Bronchial smooth muscle cell (primary cell): ENCODE data around the gene NSD2. TPM values are rescaled to one million over a fixed set of nuclear protein-coding genes. Genes with fewer than 3 reads are reported as not detected.

ENCODE experiments used
- total RNA-seq: library from RNA; depleted of rRNA; stranded (reverse); fragments of >200 nt; gene quantifications from 2 replicates; pipeline ENCODE4 v1.2.1, GENCODE V29; 2014

NSD2 gene
- total RNA-seq: 31.5 and 44.8 TPM in 2 replicates

DNA sequence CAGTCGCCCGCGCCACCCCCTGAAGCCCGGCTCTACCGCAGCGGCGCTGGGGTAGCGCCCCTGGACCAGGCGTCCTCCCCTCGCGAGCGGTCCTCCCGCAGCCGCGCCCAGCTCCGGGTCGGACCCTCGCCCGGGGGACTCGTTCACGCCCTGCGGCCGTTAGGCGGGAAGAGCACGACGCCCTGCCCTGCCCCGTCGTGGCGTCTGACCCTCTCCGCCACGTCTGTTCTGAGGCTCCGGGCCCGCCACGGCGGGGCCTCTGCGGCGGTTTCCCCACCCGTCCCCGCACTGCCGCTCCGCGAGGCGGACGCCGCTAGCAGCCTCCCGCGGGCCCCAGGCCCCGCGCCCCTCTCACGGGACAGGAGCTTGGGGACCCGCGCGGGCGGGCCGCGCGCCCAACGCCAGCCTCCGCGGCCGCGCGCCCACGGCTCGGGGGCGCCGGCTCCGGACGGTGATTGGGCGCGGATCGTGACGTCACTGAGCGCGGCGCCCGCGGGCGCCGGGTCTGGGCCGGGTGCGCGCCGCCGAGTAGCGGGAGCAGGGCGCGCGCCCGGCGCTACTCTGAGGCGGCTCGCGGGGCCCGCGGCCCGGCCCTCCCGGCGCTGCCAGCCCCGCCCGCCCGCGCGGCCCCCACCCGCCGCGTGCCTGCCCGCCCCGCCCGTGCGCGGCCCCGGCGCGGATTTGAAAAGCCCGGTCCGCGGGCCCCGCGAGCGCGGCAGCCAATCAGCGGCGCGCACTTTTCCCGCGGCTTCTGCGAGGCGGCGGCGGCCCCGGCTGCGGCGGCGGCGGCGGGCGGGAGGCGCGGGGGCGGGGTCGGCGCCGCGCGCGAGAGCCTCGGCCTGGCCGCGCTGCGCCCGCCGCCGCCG is at the start of gene NSD2:
Gene NSD2, plus strand, starts transcription at position 816 of the 866 bp plus-strand sequence. CDS start 29,262 bp downstream, outside the sequence.

DNA sequence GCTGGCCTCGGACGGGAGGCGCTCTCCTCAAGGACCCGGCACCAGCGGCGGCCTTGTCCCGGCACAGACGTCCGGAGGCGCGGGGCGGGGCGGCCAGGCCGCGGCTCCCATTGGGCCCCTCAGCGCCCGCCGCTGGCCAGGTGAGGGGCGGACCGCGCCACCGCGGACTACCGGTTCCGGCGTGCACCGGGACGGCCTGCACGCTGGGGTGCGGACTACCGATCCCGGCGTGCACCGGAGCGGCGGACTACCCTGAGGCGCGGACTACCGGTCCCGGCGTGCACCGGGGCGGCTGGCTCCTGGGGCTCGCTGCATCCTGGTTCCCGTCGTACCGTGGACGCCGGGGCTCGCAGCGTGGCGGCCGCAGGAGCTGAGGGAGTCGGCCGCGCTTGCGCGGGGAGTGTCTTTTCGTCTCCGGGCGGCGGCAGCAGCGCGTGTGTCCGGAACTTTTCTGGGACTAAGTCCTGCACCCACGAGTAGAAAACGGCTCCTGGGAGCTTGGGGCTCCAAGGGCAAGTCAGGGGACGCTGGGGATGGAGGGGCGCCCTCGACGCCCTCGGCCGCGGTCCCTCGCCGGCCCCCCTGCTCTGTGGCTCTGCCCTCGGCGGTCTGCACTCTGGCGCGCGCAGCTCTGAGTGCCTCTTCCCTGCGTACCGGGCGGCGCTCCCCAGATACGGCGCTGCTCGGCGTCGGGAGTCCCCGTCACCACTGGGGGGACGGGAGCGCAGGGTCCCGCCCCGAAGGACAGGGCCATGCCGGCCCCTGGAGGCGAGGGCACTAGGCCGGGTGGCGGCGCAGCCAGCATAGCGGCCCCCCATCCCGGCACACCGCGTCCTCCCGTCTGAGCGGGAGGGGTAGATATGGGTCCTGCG is 14.9 kb upstream of the NSD2 start, which contains the start of gene LETM1:
Gene LETM1, minus strand, starts transcription at position 86 of the 872 bp plus-strand sequence. CDS start 206 bp downstream, outside the sequence.

DNA sequence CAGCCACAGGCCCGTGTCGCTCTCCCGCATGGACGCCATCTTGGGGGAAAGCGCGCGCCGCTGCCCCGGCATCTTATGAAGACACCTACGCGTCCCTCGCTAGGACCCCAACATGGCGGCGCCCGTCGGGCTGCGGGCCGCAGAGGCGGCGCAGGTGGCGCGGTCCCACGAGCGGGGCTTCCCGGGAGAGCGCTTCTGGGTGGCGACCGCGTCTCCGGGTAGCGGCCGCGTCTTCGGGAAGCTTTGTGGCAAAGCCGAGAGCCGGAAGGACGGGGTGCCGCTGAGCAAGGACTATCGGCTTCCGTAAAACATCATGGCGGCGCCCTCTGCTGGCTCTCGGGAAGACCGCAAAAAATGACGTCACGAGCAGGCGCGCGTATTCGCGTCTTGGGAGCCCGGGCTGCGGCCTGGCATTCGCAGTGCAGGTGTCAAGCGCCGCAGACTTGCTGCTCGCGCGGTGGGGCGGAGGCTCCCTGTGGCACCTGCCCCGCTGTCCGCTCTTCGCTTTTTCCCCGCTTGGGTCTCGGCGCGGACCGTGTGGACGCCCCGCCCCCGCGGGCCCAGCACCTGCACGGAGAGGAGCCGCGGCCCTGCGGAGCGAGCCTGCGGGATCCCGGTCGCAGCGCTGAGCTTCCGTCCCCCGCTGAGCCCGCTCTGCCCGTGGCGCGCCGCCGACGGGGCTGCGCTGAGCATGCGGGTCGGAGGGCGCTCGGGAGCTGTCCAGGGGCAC is 137.9 kb downstream of the NSD2 start, which contains the start of gene NELFA:
Gene NELFA, minus strand, starts transcription at position 54 of the 730 bp plus-strand sequence. Its CDS starts 15 bp downstream, at position 39.

Other genes with a start within 250 kb of the NSD2 start
- 1.1 and 1.4 TPM in 2 replicates for gene FAM53A, start 187.1 kb upstream of the NSD2 start, total RNA-seq
- gene SLBP, start 159.1 kb upstream of the NSD2 start, total RNA-seq: 29.6 and 43.3 TPM in 2 replicates
- gene TMEM129, start 150.1 kb upstream of the NSD2 start, total RNA-seq: 29.2 and 40.1 TPM in 2 replicates
- 1.3 and 3.8 TPM in 2 replicates for gene TACC3, start 149.9 kb upstream of the NSD2 start, total RNA-seq
- 0.95 and 3.3 TPM in 2 replicates for gene FGFR3, start 78.1 kb upstream of the NSD2 start, total RNA-seq
- 61.3 and 70.4 TPM in 2 replicates for gene LETM1, start 15.2 kb upstream of the NSD2 start, total RNA-seq
- gene NELFA, start 137.6 kb downstream of the NSD2 start, total RNA-seq: 12.6 and 14.4 TPM in 2 replicates
- gene NAT8L, start 187.9 kb downstream of the NSD2 start, total RNA-seq: under 0.01 TPM in 2 replicates